ENCODE results near the gene RPS6KC1. TPM values are rescaled to one million over a fixed set of nuclear protein-coding genes. Genes with fewer than 3 reads are reported as not detected.
"Not testable (repeated sequence)": the region's sequence is repeated elsewhere in the genome, so short reads cannot be mapped to it uniquely, and the experiment has no call there.

Gene RPS6KC1
- total RNA-seq, 1 donor from 2014 or later, result 22.7 TPM

DNA sequence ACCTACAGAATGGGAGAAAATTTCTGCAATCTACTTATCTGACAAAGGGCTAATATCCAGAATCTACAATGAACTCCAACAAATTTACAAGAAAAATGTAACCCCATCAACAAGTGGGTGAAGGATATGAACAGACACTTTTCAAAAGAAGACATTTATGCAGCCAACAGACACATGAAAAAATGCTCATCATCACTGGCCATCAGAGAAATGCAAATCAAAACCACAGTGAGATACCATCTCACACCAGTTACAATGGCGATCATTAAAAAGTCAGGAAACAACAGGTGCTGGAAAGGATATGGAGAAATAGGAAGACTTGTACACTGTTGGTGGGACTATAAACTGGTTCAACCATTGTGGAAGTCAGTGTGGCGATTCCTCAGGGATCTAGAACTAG, 168.0 kb downstream of the RPS6KC1 start:
- not testable (repeated sequence) for DNase-seq (ENCODE audit: low spot score)

DNA sequence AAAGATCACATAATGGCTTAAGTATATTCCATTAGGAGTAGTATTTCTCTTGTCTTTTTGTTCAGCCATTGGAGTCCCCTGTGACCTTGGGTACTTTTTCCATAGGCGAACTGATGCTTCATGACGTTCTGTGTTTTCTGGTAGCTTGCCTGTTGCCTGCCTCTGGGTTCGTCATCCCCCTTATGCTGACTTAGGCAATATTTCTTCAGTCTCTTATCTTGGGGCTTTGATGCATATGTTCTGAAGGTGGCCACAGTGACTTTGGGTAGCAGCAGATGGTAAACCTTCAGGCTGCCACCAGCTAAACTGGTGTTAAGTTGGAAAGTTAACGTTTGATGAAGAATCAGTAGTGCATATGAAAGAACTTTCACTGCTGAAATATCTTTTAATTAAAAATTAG, 170.2 kb downstream of the RPS6KC1 start:
- no peak for DNase-seq (ENCODE audit: low spot score)

DNA sequence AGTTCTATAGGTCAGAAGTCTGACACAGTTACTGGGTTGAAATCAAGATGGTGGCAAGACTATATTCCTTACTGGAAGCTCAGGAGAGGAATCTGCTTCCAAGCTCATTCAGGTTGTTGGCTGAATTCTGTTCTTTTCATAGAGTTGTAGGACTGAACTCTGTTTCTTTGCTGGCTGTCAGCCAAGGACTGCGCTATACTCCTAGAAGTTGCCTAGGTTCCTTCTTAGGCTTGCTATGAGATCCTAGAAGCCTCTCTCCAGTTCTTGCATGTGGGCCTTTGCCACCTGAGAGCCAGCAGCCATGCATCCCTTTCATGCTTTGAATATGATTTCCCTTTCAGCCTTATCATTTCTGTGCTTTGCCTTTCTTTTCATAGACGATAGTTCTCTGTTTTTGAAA, 176.4 kb downstream of the RPS6KC1 start:
- DNase-seq (ENCODE audit: low spot score), result no peak

GRCh38 chr1:213231795-213232231, 180.8 kb downstream of the RPS6KC1 start:
- DNase-seq (ENCODE audit: low spot score), result no peak

DNA sequence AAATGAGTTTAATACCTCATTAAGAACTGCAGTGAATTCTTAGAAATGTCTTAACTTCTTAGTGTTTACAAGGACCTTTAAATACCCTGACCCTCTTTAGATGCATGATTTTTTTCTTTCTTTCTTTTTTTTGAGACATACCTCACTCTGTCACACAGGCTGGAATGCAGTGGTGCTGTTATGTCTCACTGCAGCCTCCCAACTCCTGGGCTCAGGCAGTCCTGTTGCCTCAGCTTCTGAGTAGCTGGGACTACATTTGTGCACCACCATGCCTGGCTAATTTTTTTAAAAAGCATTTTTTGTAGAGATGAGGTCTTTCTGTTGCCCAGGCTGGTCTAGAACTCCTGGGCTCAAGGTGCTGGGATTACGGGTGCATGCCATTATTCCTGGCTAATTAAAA, 191.8 kb downstream of the RPS6KC1 start:
- no peak for DNase-seq (ENCODE audit: low spot score)

DNA sequence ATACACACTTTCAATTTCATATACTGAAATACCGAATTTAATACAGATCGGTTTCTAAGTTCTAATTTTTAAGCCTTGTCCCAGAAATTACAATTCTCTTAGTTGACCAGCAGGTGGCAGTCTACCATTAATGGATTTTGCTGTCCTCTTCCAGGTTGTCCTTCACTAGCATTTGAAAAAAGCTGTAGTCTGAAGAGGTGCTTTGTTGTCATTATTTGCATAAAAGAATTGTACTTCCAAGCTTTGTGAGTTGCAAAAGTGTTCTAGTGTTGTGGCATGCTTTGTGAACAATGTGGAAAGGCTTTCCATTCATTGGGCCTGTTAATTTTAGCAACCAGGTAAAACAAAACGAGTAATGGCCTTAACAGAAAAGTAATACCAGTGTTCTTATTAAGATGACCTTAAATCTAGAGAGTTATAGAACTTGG, 193.6 kb downstream of the RPS6KC1 start:
- no peak for DNase-seq (ENCODE audit: low spot score)

GRCh38 chr1:213245260-213245910, 194.3 kb downstream of the RPS6KC1 start:
- DNase-seq (ENCODE audit: low spot score), result no peak

DNA sequence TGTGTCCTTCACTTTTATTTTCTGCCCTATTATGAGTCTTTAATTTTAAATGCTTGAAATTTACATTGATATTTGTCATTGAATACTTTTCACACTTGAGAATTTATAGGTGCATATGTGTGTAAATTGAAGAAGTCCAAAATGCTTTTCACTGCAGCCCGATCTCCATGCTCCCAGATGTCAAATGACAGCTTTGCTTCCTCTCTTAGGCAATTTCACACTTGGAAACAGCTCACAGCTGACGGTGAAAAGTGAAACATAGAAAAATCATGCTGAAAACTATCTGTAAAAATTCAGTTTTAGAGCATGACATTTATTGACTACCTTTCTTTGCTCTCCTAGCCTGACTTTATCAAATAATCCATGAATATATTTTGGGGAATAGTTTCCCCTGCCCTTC, 196.0 kb downstream of the RPS6KC1 start:
- DNase-seq (ENCODE audit: low spot score), result no peak

DNA sequence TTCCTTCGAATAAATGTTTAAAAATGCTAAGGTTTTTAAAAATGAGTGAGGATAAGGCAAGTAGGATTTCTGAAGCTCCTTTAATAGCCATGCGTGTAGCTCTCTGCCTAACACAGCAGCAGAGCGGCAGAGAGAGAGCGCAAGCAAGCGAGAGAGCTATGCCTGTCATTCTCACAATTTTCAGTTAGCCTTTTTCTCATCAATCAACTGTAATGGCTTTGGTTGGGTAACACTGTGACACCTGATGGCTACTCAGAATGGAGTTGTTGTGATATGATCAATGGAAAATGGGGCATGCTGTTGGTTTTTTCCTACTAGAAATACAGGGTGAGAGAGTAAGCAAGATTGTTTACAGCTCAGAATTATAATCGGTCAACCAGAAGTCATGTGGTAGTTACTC, 198.4 kb downstream of the RPS6KC1 start:
- DNase-seq (ENCODE audit: low spot score), result no peak

DNA sequence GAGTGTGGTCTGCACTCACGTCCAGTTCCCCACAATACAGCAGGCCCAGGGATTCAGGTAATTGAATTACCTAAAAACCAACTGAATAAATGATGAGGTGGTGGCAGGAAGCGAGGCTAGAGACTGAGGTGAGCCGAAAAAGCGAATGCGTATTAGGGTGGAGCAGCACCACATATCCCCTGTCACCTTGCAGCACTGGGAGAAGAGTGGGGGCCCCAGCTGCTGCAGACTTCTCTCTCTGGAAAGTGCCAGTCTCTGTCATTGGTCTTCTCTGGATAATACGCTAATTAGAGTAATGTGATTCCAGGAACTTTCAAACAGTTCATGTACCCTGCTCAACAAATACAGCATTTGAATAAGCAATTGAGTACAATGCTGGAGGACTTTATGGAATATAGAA, 199.0 kb downstream of the RPS6KC1 start:
- no peak for DNase-seq (ENCODE audit: low spot score)

DNA sequence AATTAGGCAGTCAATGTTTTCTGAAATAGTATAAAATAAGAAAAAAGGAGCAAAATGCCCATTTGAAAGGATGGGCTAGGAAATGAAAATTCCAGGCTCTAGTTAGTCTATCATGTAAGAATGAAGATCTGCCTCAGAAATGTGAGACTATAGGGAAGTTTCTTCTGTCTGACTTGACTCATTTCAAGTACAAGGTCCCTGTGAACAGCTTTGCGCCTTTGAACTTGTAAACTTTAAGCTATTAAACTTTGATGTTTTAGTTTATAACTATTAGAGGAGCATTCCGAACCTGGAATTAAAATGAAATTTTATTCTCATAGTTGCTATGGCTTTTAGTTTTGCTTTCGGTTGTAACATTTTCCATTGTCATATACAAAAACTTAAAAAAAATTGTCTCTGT, 199.4 kb downstream of the RPS6KC1 start:
- no peak for DNase-seq (ENCODE audit: low spot score)

DNA sequence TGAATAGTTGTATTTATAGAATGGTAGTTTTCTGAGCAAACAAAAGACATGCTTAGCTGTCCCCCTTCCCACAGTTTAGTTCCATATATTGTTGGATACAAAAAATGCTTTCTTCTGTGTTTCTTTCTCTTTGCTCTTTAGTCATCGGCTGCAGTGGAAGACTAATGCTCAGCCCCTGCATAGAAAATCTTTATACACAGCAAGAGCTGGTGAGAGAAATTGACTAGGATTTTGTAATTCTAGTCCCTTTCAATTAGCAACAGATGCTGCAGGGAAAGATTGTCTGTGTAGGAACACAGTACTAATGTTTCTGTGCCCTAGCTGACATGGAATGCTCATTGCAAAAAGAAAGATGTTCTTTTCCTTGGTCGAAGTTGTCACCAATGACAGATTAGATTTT, 200.9 kb downstream of the RPS6KC1 start:
- DNase-seq (ENCODE audit: low spot score), result no peak

DNA sequence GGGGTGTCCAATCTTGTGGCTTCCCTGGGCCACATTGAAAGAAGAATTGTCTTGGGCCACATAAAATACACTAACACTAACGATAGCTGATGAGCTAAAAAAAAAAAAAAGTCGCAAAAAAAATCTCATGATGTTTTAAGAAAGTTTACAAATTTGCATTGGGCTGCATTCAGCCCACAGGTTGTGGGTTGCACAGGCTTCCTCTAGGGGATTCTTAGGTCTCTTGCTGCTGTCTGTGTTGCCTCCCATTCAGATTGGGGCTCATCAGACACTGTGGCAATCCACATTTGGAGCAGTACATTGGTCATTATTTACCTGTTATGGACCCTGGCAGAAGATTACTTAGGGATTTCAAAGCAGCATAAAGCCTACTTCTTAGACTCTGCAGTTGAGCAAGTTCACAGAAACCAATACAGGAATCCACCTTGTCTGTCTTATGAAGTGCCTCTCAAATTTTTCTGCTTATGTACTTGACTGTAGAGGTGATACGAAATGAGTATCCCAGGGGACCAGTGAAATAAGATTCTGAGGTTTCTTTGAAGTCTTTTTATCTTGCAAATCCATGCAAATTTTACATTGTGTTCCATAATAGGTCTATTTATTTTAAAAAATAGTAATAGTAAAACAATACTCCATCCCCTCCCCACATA, 205.5 kb downstream of the RPS6KC1 start:
- no peak for DNase-seq (ENCODE audit: low spot score)

DNA sequence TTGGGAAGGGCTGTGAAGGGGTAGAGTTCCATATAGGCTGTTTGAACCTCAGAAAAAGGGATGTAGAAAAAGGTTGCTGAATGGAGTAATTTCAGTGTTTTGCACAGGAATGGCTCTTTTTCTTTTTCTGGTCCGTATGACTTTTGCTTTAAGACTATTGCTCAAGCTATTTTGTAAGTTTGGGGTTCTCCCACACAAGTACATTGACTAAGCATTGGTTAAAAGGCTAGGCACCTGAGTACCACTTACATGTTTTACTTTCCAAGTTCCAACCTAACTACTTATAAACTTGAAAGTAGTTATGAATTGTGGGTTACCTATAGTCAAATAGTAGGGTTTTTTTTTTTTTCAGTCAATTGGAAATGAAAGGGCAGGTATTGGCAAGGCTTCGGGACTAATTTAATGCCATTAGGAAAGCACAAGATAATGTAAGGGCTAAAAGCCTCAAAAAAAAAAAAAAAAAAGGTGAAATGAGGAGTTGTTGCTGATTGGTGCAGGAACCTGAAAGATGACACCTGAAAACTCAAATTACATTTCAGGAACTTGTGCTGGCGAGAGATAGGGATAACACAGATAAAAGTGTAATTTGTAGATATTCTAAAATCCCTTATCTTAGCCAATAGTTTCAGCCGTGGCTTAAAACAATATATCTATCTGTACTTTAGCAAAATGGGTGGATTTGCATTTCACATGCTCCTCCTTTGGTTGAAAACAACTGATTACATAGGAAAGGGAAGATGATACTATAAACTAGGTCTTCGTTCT, 209.5 kb downstream of the RPS6KC1 start:
- DNase-seq (ENCODE audit: low spot score), result no peak

DNA sequence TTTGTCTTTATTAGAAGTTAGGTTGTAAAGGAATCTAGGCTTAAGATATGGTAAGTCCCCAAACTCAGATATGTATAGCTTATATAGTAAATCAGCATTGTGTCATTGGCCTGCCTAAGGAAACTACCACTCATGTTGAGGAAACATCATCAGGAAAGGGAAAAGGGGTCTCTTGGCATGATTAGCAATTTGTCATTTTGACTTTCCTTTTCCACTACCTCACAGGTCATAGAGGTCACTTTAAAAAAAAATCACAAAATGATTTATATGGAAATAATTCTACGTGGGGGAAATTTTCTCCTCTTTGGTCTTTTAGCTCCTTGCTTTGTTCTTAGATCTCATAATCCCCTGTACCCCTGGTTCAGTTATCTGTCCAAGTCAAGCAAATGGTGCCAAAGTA, 213.5 kb downstream of the RPS6KC1 start:
- no peak for DNase-seq (ENCODE audit: low spot score)

DNA sequence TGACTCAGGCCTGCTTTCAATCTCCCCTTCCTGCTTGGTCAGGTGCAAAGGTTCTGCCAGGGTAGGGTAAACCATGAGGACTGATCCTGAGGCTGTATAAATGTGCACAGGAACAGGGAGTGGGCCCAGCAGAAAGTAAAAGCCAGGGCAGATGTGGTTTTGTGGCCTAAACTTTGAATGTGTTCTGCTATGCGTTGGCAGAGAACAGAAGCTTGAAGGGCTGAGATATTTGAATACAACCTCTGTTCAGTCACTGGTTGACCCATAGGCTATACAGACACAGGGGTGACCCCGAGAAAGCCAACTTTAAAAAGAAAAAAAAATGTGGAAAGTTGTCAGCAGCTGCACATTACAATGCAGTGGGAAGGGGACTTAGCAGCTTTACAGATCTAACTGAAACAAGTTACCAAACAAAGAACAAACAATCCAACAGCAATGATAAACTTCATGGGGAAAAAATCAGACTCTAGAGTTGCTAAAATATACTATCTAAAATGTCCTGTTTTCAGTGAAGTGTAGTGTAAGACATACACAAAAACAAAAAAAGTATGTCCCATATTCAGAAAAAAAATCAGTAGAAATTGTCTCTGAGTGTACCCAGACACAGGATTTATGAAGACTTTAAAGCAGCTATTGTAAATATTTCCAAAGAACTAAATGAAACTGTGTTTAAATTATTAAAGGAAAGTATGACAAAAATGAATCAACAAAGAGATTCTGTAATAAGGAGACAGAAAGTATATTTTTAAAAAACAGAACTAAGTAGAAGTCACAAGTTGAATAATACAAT, 216.1 kb downstream of the RPS6KC1 start:
- DNase-seq (ENCODE audit: low spot score), result no peak

DNA sequence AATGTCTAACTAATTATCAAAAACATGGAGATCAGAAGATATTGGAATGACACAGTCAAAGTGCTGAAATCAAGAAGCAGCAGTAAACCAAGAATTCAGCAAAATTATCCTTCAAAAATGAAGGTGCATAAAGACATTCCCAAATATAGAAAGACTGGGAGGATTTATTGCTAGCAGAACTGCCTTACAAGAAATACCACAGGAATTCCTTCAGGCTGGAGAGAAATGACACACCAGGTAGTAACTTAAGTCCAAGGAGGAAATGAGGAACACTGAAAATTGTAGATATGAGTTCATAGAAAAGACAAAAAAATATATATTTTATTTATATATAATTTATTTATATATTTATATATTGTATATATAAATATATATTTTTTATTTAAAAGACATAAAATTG, 217.2 kb downstream of the RPS6KC1 start:
- DNase-seq (ENCODE audit: low spot score), result no peak

GRCh38 chr1:213269829-213270228, 218.8 kb downstream of the RPS6KC1 start:
- DNase-seq (ENCODE audit: low spot score), result no peak

GRCh38 chr1:213273546-213273945, 222.5 kb downstream of the RPS6KC1 start:
- DNase-seq (ENCODE audit: low spot score), result no peak

DNA sequence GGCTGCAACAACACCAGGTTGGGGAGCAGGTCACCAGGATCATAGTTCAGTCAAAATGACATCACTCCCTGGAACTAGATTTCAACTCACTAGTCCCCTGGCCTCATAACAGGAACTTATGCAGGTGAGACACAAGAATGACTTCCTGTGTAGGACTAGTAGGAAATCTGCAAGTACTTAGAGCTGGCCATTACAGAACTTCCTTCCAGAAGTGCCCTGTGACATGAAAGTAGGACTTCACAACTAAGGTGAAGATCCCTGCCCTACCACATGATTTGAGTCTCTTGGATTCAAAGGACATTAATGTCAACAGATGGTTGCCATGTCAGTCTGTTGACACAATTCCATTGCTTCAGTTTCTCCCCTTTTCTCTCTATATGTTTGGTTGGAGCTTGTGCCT, 223.1 kb downstream of the RPS6KC1 start:
- DNase-seq (ENCODE audit: low spot score), result no peak

GRCh38 chr1:213275293-213275692, 224.3 kb downstream of the RPS6KC1 start:
- no peak for DNase-seq (ENCODE audit: low spot score)

DNA sequence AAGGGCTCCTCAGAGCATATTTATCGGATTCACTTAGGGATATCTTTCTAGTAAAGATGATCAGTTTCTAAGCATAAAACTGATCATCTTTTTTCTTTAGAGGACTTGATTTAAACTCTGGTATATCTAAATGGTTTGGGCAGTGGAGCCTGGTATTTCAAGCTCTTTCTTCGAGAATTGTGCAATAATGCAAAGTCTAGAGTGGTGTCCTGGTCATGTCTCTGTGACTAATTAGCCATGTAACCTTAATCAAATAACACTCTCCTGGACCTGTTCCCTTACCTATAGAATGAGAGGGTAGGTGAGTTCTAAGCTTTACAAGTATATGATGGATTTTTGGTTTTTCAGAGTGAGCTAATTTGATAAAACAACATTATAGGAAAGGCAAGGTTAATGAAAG, 225.2 kb downstream of the RPS6KC1 start:
- DNase-seq (ENCODE audit: low spot score), result no peak

All from mesenteric fat pad (tissue), 1 donor.